HepG2 (cell line): Measurements from ENCODE around the gene ZFAND4. TPM values are rescaled to one million over a fixed set of nuclear protein-coding genes. Genes with fewer than 3 reads are reported as not detected.
A peak's percentile ranks its signal among the peaks of the same experiment; 100 is the strongest.

ENCODE experiments used
- ATAC-seq: fragments of 200-7000 bp; cut with Tn5 transposase; 3 replicates; pipeline ENCODE4 v1.9.1; 2020; ENCODE audit warnings: mild to moderate bottlenecking, moderate library complexity
- BruUV-seq: library from RNA; stranded (reverse); fragments of 400-500 nt; replicated peaks from 2 replicates; lab custom pipeline; 2021; lab: Mats Ljungman, UMichigan
- CTCF ChIA-PET: fragments of 300-600 bp; formaldehyde crosslinking; extraction: SDS; loops from one replicate; lab custom pipeline; 2021; ENCODE audit warnings: low total read pairs, inconsistent platforms, low intra/inter-chr PET ratio; lab: Yijun Ruan, JAX
- POLR2A ChIA-PET: fragments of 350-600 bp; sonication (Branson Sonifier 250); formaldehyde crosslinking; loops from one replicate; lab custom pipeline; 2020; ENCODE audit warnings: antibody characterized with exemption, inconsistent platforms; lab: Yijun Ruan, JAX
- DNase-seq: peaks from one replicate; pipeline ENCODE4 v3.0.0-alpha.2; 2015; ENCODE audit warnings: low spot score
- FAIRE-seq: peaks from 3 replicates; lab custom pipeline; 2011; peaks lifted over from hg19 to GRCh38; lab: Jason Lieb, UNC
- H2AFZ ChIP-seq: one replicate; pipeline ENCODE4 v1.6.1; 2011; ENCODE audit warnings: low read length, inconsistent platforms
- H3K27ac ChIP-seq: fragments of 300-600 bp; 3 replicates; pipeline ENCODE4 v1.8.0; 2011; ENCODE audit warnings: mixed run types, mild to moderate bottlenecking, mixed read lengths, low read length, inconsistent platforms; ENCODE audit not compliant: insufficient read depth; ENCODE audit errors: extremely low read length
- H3K27me3 ChIP-seq, 2 experiments: fragments of 200-600 bp in 1 of 2; 2 replicates in 1 of 2; 3 replicates in 1 of 2; pipeline versions ENCODE4 v1.6.0 to v1.8.0; 2011; ENCODE audit warnings: low read length in 2 of 2, mild to moderate bottlenecking in 2 of 2, moderate library complexity in 2 of 2, inconsistent platforms in 1 of 2; ENCODE audit not compliant: insufficient read depth in 2 of 2, control insufficient read depth in 1 of 2
- H3K36me3 ChIP-seq, 2 experiments: fragments of 200-600 bp in 1 of 2; replicated peaks in 1 of 2; 2 replicates in 1 of 2; 3 replicates in 1 of 2; pipeline versions ENCODE4 v1.5.1 to v1.8.0; 2011; ENCODE audit warnings: low read length in 2 of 2, inconsistent platforms in 1 of 2; ENCODE audit not compliant: insufficient read depth in 2 of 2, control insufficient read depth in 1 of 2
- H3K4me1 ChIP-seq: 2 replicates; pipeline ENCODE4 v1.5.1; 2012; ENCODE audit warnings: low read length, inconsistent platforms; ENCODE audit not compliant: insufficient read depth
- H3K4me2 ChIP-seq: 2 replicates; pipeline ENCODE4 v1.6.0; 2011; ENCODE audit warnings: low read depth, low read length, inconsistent platforms
- H3K4me3 ChIP-seq, 3 experiments: fragments of 200-600 bp in 1 of 3; sonication (generic), shearing (Covaris generic) in 1 of 3; replicated peaks in 1 of 3; 2 replicates each; pipeline ENCODE4 v1.5.1; 2011 to 2016; ENCODE audit warnings: low read length in 3 of 3, inconsistent platforms in 2 of 3, low read depth in 2 of 3, mild to moderate bottlenecking in 2 of 3, control low read depth in 1 of 3, mixed read lengths in 1 of 3; ENCODE audit not compliant: insufficient read depth in 1 of 3
- H3K79me2 ChIP-seq: one replicate; pipeline ENCODE4 v1.6.1; 2011; ENCODE audit warnings: low read length, inconsistent platforms; ENCODE audit not compliant: insufficient read depth
- H3K9ac ChIP-seq: 2 replicates; pipeline ENCODE4 v1.6.0; 2011; ENCODE audit warnings: mild to moderate bottlenecking, low read depth, low read length, inconsistent platforms; ENCODE audit not compliant: insufficient read depth
- H3K9me3 ChIP-seq: 2 replicates; pipeline ENCODE4 v1.5.1; 2012; ENCODE audit warnings: mild to moderate bottlenecking, low read length
- H4K20me1 ChIP-seq: 2 replicates; pipeline ENCODE4 v1.6.0; 2011; ENCODE audit warnings: inconsistent platforms, mild to moderate bottlenecking, low read length, moderate library complexity; ENCODE audit not compliant: insufficient read depth
- RFX5 ChIP-seq: IDR thresholded peaks from 2 replicates; pipeline ENCODE4 v1.6.1; 2011; ENCODE audit warnings: low read depth, low read length, improper control_type of control experiment
- ZNF503 ChIP-seq: sonication (generic); formaldehyde crosslinking; IDR thresholded peaks from 2 replicates; pipeline ENCODE4 v1.4.0; 2020; ENCODE audit warnings: missing genetic modification reagents
- ZNF512 ChIP-seq: sonication (generic); formaldehyde crosslinking; IDR thresholded peaks from 2 replicates; pipeline ENCODE4 v1.4.0; 2020; ENCODE audit warnings: mild to moderate bottlenecking, missing genetic modification reagents
- ZNF816 ChIP-seq: sonication (generic); formaldehyde crosslinking; IDR thresholded peaks from 2 replicates; pipeline ENCODE4 v1.8.0; 2022; ENCODE audit warnings: missing genetic modification reagents, mild to moderate bottlenecking, borderline replicate concordance
- ZSCAN20 ChIP-seq: sonication (generic); formaldehyde crosslinking; IDR thresholded peaks from 2 replicates; pipeline ENCODE4 v1.4.0; 2020; ENCODE audit warnings: missing genetic modification reagents, mild to moderate bottlenecking, borderline replicate concordance
- WGBS: methylation state at CpG from one replicate; pipeline ENCODE4 v1.1.6; 2017; ENCODE audit warnings: low lambda C conversion rate; 5-methylcytosine and 5-hydroxymethylcytosine counted together
- in situ Hi-C: cut with HindIII; loops from 2 replicates; pipeline ENCODE4 v1.10.0; 2017; ENCODE audit warnings: low pct_unique_long_range_greater_than_20kb; ENCODE audit not compliant: extremely low pct_ligation_motif_present
- intact Hi-C: fragments of 100-400 bp; cut with micrococcal nuclease; formaldehyde crosslinking; loops from one replicate; pipeline ENCODE4 v1.10.0; 2022; ENCODE audit not compliant: unreplicated experiment
- polyA plus RNA-seq, 8 experiments: library from polyadenylated mRNA; depleted of rRNA in 3 of 8; stranded (reverse) in 7 of 8; unstranded in 1 of 8; fragments of >200 nt; fragmentation: Illumina TruSeq in 4 of 8; extraction: Trizol in 4 of 8; gene quantifications; 2 replicates each; pipeline versions ENCODE4 v1.2.1 to v1.2.3, GENCODE V29; 2011 to 2016; ENCODE audit warnings: low read depth in 4 of 8, missing spikeins in 1 of 8, mixed read lengths in 1 of 8; ENCODE audit not compliant: insufficient read depth in 1 of 8
- total RNA-seq, 5 experiments: library from RNA; depleted of rRNA; stranded (reverse); fragments of >200 nt; fragmentation: Illumina TruSeq; extraction: Trizol; gene quantifications; 2 replicates each; pipeline ENCODE4 v1.2.3, GENCODE V29; 2016; ENCODE audit warnings: low read depth in 1 of 5

ZFAND4 gene
- total and polyA plus RNA-seq, 2 of the 13 experiments (the other 11 are each of a cell fraction or from before 2014, with no cell fraction given) = 2.9 to 9.2 TPM

GRCh38 chr10:45593938-45594275 lies 78.7 kb downstream of the ZFAND4 start:
- DNase-seq (no peak), FAIRE-seq (no peak), ATAC-seq (no peak)
- POLR2A ChIA-PET = interaction anchor here (0.8 to 2.1 kb wide), 2 partner anchors 12 to 18 kb away, joined by 3 to 6 read pairs; no protein-coding TSS in a partner anchor
- no peaks in the 10 kb centered on the region for H3K9me3 ChIP-seq
- H3K27me3 ChIP-seq = no peaks in the 10 kb centered on the region; a peak in 1 of 5 replicates
- peaks cover 0 to 4% of the 10 kb centered on the region in 2 experiments; a peak in 1 of 5 replicates for H3K36me3 ChIP-seq
- H3K79me2 ChIP-seq = peaks cover 29% of the 10 kb centered on the region
- in situ Hi-C loops = no loop called here
- H3K4me2 ChIP-seq = peak overlapping the region; percentile 94
- H3K4me1 ChIP-seq = peaks cover 64% of the 10 kb centered on the region
- intact Hi-C loops = loop anchor here (2.0 kb wide), 1 partner anchor 123 kb away; no protein-coding TSS in a partner anchor
- peak overlapping the region; percentile 82 for H3K9ac ChIP-seq
- H2AFZ ChIP-seq = peak overlapping the region; percentile 46
- no peaks in the 10 kb centered on the region for H4K20me1 ChIP-seq
- BruUV-seq = no TSS peak
- 0 out of 2 replicates have a peak, but pooled peaks have one; percentile 20 for TF ChIP-seq ZNF503 (CRISPR knock-in tag)
- TF ChIP-seq ZNF816 (CRISPR knock-in tag) = 0 out of 2 replicates have a peak, but pooled peaks have one; percentile 14
- 0 out of 2 replicates have a peak, but pooled peaks have one; percentile 12 for TF ChIP-seq ZNF512 (CRISPR knock-in tag)
- no peak for TF ChIP-seq RFX5
- 0 out of 2 replicates have a peak, but pooled peaks have one; percentile 15 for TF ChIP-seq ZSCAN20 (CRISPR knock-in tag)
- CTCF ChIA-PET = no interaction called here
- WGBS = 3% methylated on average over 6 of the region's 6 CpGs
- peak overlapping the region; percentile 77 for H3K27ac ChIP-seq
- peak overlapping the region; percentile 81 to 92 (median 88) for H3K4me3 ChIP-seq
